ENCODE measurements around the gene NKG7.

The NKG7 gene

GRCh38 chr19:51370230-51370629 is 2.2 kb downstream of the NKG7 start:
- Histone ChIP-seq H4K20me1 (ENCODE audit: insufficient read depth, low read length) (no peaks in the 10 kb centered on the region), H3K27me3 (ENCODE audit: low read depth, low read length) (no peaks in the 10 kb centered on the region), H3K36me3 (replicated peaks; ENCODE audit: low read depth, low read length) (no peaks in the 10 kb centered on the region), H3K4me2 (ENCODE audit: low read length) (no peak overlapping the region), H3K4me1 (ENCODE audit: low read length) (peaks cover 11% of the 10 kb centered on the region), H3K9me3 (ENCODE audit: insufficient read depth, low read length) (no peaks in the 10 kb centered on the region), H3K4me3 (ENCODE audit: low read length) (no peak overlapping the region), H3K27ac (ENCODE audit: low read length) (no peak overlapping the region), H3K79me2 (ENCODE audit: low read length) (peaks cover 17% of the 10 kb centered on the region), H2AFZ (ENCODE audit: low read depth, low read length) (no peak overlapping the region), H3K9ac (ENCODE audit: low read length) (no peak overlapping the region)
- TF ChIP-seq EZH2phosphoT487 (IDR thresholded peaks at IDR 0.05; ENCODE audit: low read depth) (no peak), CTCF (IDR thresholded peaks at IDR 0.05; ENCODE audit: low read depth, low read length) (no peak)

GRCh38 chr19:51368366-51369282 is 3.8 kb downstream of the NKG7 start, which contains the start of gene CLDND2:
CLDND2 (minus strand) TSS chr19:51369003; CDS start chr19:51368577, 426 bp downstream.
- Histone ChIP-seq H3K4me3 (ENCODE audit: low read length) (peak within 1 kb of the TSS; percentile 95), H3K9ac (ENCODE audit: low read length) (peak within 1 kb of the TSS; percentile 93), H3K4me2 (ENCODE audit: low read length) (peak within 1 kb of the TSS; percentile 91), H3K4me1 (ENCODE audit: low read length) (peaks cover 12% of the 10 kb centered on the region), H3K27me3 (ENCODE audit: low read depth, low read length) (no peaks in the 10 kb centered on the region), H3K79me2 (ENCODE audit: low read length) (peaks cover 19% of the 10 kb centered on the region), H3K9me3 (ENCODE audit: insufficient read depth, low read length) (no peaks in the 10 kb centered on the region), H3K36me3 (replicated peaks; ENCODE audit: low read depth, low read length) (no peaks in the 10 kb centered on the region), H2AFZ (ENCODE audit: low read depth, low read length) (peak within 1 kb of the TSS; percentile 65), H3K27ac (ENCODE audit: low read length) (peak within 1 kb of the TSS; percentile 56), H4K20me1 (ENCODE audit: insufficient read depth, low read length) (no peaks in the 10 kb centered on the region)
- TF ChIP-seq EZH2phosphoT487 (IDR thresholded peaks at IDR 0.05; ENCODE audit: low read depth) (no peak), CTCF (IDR thresholded peaks at IDR 0.05; ENCODE audit: low read depth, low read length) (no peak)

- Histone ChIP-seq H3K9ac (ENCODE audit: low read length) (peak overlapping the region; percentile 96), H3K36me3 (replicated peaks; ENCODE audit: low read depth, low read length) (no peaks in the 10 kb centered on the region), H3K27ac (ENCODE audit: low read length) (peak overlapping the region; percentile 83), H3K9me3 (ENCODE audit: insufficient read depth, low read length) (no peaks in the 10 kb centered on the region), H4K20me1 (ENCODE audit: insufficient read depth, low read length) (no peaks in the 10 kb centered on the region), H3K4me1 (ENCODE audit: low read length) (peaks cover 12% of the 10 kb centered on the region), H3K4me2 (ENCODE audit: low read length) (peak overlapping the region; percentile 91), H3K4me3 (ENCODE audit: low read length) (peak overlapping the region; percentile 95), H2AFZ (ENCODE audit: low read depth, low read length) (peak overlapping the region; percentile 65), H3K79me2 (ENCODE audit: low read length) (peaks cover 19% of the 10 kb centered on the region), H3K27me3 (ENCODE audit: low read depth, low read length) (no peaks in the 10 kb centered on the region)
- TF ChIP-seq CTCF (IDR thresholded peaks at IDR 0.05; ENCODE audit: low read depth, low read length) (no peak), EZH2phosphoT487 (IDR thresholded peaks at IDR 0.05; ENCODE audit: low read depth) (no peak)
Observed at GRCh38 chr19:51367565-51368365, 4.7 kb downstream of the NKG7 start.

- Histone ChIP-seq H4K20me1 (ENCODE audit: insufficient read depth, low read length) (no peaks in the 10 kb centered on the region), H3K4me2 (ENCODE audit: low read length) (peak overlapping the region; percentile 84), H3K4me1 (ENCODE audit: low read length) (peaks cover 12% of the 10 kb centered on the region), H3K9me3 (ENCODE audit: insufficient read depth, low read length) (no peaks in the 10 kb centered on the region), H3K27ac (ENCODE audit: low read length) (peak overlapping the region; percentile 83), H3K36me3 (replicated peaks; ENCODE audit: low read depth, low read length) (no peaks in the 10 kb centered on the region), H3K9ac (ENCODE audit: low read length) (peak overlapping the region; percentile 96), H3K27me3 (ENCODE audit: low read depth, low read length) (no peaks in the 10 kb centered on the region), H3K4me3 (ENCODE audit: low read length) (peak overlapping the region; percentile 95), H3K79me2 (ENCODE audit: low read length) (peaks cover 19% of the 10 kb centered on the region), H2AFZ (ENCODE audit: low read depth, low read length) (peak overlapping the region; percentile 29; the same call in 1 of the 2 replicates)
- TF ChIP-seq EZH2phosphoT487 (IDR thresholded peaks at IDR 0.05; ENCODE audit: low read depth) = no peak
- no peak for TF ChIP-seq CTCF (IDR thresholded peaks at IDR 0.05; ENCODE audit: low read depth, low read length)
Observed at GRCh38 chr19:51367255-51367564, 5.2 kb downstream of the NKG7 start.
